ENCODE data around the gene PPP2R5E. TPM values are rescaled to one million over a fixed set of nuclear protein-coding genes. Genes with fewer than 3 reads are reported as not detected.

PPP2R5E gene
- total and polyA plus RNA-seq, 2 of the 8 experiments (the other 6 are each of a cell fraction or from before 2014, with no cell fraction given): 6.8 to 64.6 TPM

DNA sequence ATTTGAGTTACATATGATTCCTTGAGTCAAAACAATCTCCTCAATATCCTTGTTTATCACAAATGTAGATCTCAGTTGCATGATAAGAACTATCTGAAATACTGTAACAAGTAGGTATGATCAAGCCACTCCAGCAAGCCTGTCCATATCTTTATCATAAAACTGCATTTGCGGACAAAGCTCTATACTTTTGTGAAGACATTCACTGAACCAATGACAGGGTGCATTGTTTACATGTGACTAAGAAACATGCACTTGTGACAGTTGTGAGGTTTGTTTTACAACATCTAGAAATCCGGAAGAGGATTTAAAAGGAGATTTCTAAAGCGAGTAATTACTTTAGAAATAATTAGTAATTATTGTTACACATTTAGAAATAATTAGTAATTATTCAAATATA lies 111.7 kb downstream of the PPP2R5E start:
- Histone ChIP-seq H3K9ac (replicated peaks in 1 of 4; ENCODE audit: extremely low read depth in 1 of 4, low read depth in 3 of 4, low read length in 3 of 4) (no peak overlapping the region), H3K4me3 (ENCODE audit: extremely low read depth in 1 of 4, insufficient read depth in 2 of 4, low read depth in 3 of 4, low read length in 4 of 4) (no peak overlapping the region), H3K27me3 (replicated peaks in 1 of 4; ENCODE audit: control insufficient read depth in 3 of 4, extremely low read depth in 1 of 4, insufficient read depth in 3 of 4, low read length in 3 of 4) (no peaks in the 10 kb centered on the region), H3K18ac (ENCODE audit: extremely low read depth, low read length) (no peak overlapping the region), H4K20me1 (replicated peaks in 1 of 2; ENCODE audit: control insufficient read depth in 1 of 2, insufficient read depth in 2 of 2, low read length in 2 of 2) (peaks cover 0 to 8% of the 10 kb centered on the region in 2 experiments), H3K36me3 (ENCODE audit: control insufficient read depth in 2 of 4, insufficient read depth in 4 of 4, low read length in 3 of 4) (no peaks in the 10 kb centered on the region; a peak in 1 of 8 replicates), H2AFZ (ENCODE audit: low read length) (no peak overlapping the region), H3K79me2 (ENCODE audit: control insufficient read depth in 1 of 2, insufficient read depth in 2 of 2, low read length in 2 of 2) (peaks cover 0 to 69% of the 10 kb centered on the region in 2 experiments; a peak in 2 of 4 replicates), H3K23ac (ENCODE audit: insufficient read length) (no peak overlapping the region), H3K14ac (ENCODE audit: insufficient read length) (no peak overlapping the region), H3K56ac (replicated peaks; ENCODE audit: insufficient read length, low read depth, low read length) (no peak overlapping the region), H3K79me1 (ENCODE audit: low read depth, low read length) (peaks cover under 1% of the 10 kb centered on the region; the same call in 1 of the 2 replicates), H2BK12ac (ENCODE audit: low read depth, low read length) (no peak overlapping the region), H2BK20ac (ENCODE audit: low read length) (no peak overlapping the region), H4K8ac (ENCODE audit: extremely low read depth, insufficient read depth, low read length) (no peak overlapping the region), H2BK15ac (ENCODE audit: low read length) (no peak overlapping the region), H2BK5ac (ENCODE audit: low read depth, low read length) (no peak overlapping the region), H3K23me2 (ENCODE audit: low read depth, low read length) (no peaks in the 10 kb centered on the region), H4K91ac (replicated peaks; ENCODE audit: insufficient read length, low read length) (no peak overlapping the region), H3K4me2 (ENCODE audit: insufficient read depth in 1 of 2, low read depth in 2 of 2, low read length in 2 of 2) (no peak overlapping the region), H2BK120ac (replicated peaks; ENCODE audit: low read depth, low read length) (no peak overlapping the region), H3K4me1 (replicated peaks in 1 of 4; ENCODE audit: control insufficient read depth in 3 of 4, insufficient read depth in 4 of 4, low read length in 3 of 4) (peaks cover 0 to 9% (median 5%) of the 10 kb centered on the region in 4 experiments; a peak in 5 of 7 replicates), H4K5ac (ENCODE audit: insufficient read length, low read depth, low read length) (no peak overlapping the region), H3K27ac (ENCODE audit: low read depth, low read length) (no peak overlapping the region), H2AK5ac (ENCODE audit: low read depth, low read length) (no peak overlapping the region), H3K4ac (replicated peaks; ENCODE audit: insufficient read length, low read depth, low read length) (no peak overlapping the region), H3K9me3 (ENCODE audit: insufficient read depth in 2 of 2, low read depth in 1 of 2, low read length in 1 of 2) (no peaks in the 10 kb centered on the region)
- ChIA-PET POLR2A (ENCODE audit: partially characterized antibody) (interaction anchor here (1.2 kb wide), 1 partner anchor 111 kb away, joined by 3 read pairs; the partner anchor contains the start of gene PPP2R5E), CTCF (ENCODE audit: partially characterized antibody) (interaction anchor here (0.8 kb wide), 1 partner anchor 11 kb away, joined by 3 read pairs; no protein-coding TSS in a partner anchor)
- FAIRE-seq (no peak), DNase-seq (ENCODE audit: low read depth in 1 of 2, low spot score in 2 of 2) (no peak)
- WGBS, 2 experiments (ENCODE audit: extremely low coverage in 1 of 2, insufficient coverage in 1 of 2, insufficient read length in 1 of 2, insufficient replicate concordance in 2 of 2, low coverage in 1 of 2, low lambda C conversion rate in 2 of 2, missing lambda C conversion rate in 1 of 2): 95% methylated on average over 3 of the region's 3 CpGs; no CpG with 5 or more reads in 1 of the 2 experiments
- TF ChIP-seq KDM5A (IDR thresholded peaks at IDR 0.05; ENCODE audit: low read length) (no peak), EGR1 (IDR thresholded peaks at IDR 0.05; ENCODE audit: borderline replicate concordance, low read depth, low read length) (no peak), CEBPB (IDR thresholded peaks at IDR 0.05; ENCODE audit: low read depth, low read length) (no peak), FOSL1 (IDR thresholded peaks at IDR 0.05; ENCODE audit: insufficient read depth, low read depth, low read length) (no peak), RXRA (IDR thresholded peaks at IDR 0.05; ENCODE audit: insufficient read depth, low read depth, low read length) (no peak)

Measured in H1 (cell line).